Stomach (tissue), 9 donors: ENCODE results near the gene PRDM16. TPM values are rescaled to one million over a fixed set of nuclear protein-coding genes. Genes with fewer than 3 reads are reported as not detected.
A peak's percentile ranks its signal among the peaks of the same experiment; 100 is the strongest.

ENCODE experiments used
- DNase-seq, 2 donors: peaks; one replicate each; pipeline versions ENCODE4 v3.0.0 to v3.0.0-alpha.2; 2013 to 2019
- H3K27ac ChIP-seq, 5 donors: fragments of 200-600 bp in 4 of 5; sonication (generic) in 4 of 5; one replicate each; pipeline ENCODE4 v1.5.1; 2013 to 2019; ENCODE audit warnings: mild to moderate bottlenecking in 1 of 5, moderate library complexity in 1 of 5
- H3K27me3 ChIP-seq, 3 donors: fragments of 200-600 bp; sonication (generic); one replicate each; pipeline ENCODE4 v1.5.1; 2017 to 2019; ENCODE audit warnings: mixed run types in 1 of 3
- H3K36me3 ChIP-seq, 4 donors: fragments of 200-600 bp; sonication (generic); 1 replicate in 3 of 4; 2 replicates in 1 of 4; pipeline ENCODE4 v1.5.1; 2016 to 2019
- H3K4me1 ChIP-seq, 4 donors: fragments of 200-600 bp; sonication (generic); one replicate each; pipeline ENCODE4 v1.5.1; 2016 to 2019
- H3K4me3 ChIP-seq, 4 donors: fragments of 200-600 bp; sonication (generic) in 3 of 4; one replicate each; pipeline ENCODE4 v1.5.1; 2016 to 2019; ENCODE audit warnings: mild to moderate bottlenecking in 1 of 4
- H3K9me3 ChIP-seq, 4 donors: fragments of 200-600 bp; sonication (generic); one replicate each; pipeline ENCODE4 v1.5.1; 2016 to 2019
- EP300 ChIP-seq: sonication (generic); formaldehyde crosslinking; IDR thresholded peaks from one replicate; pipeline ENCODE4 v1.6.1; 2017; ENCODE audit warnings: antibody characterized with exemption
- POLR2A ChIP-seq, 4 donors: fragments of 450-650 bp; IDR thresholded peaks; one replicate each; pipeline ENCODE4 v1.6.1; 2016; ENCODE audit warnings: antibody characterized with exemption in 4 of 4, control low read depth in 2 of 4, mild to moderate bottlenecking in 1 of 4, moderate library complexity in 1 of 4
- POLR2AphosphoS5 ChIP-seq, 3 donors: sonication (generic); formaldehyde crosslinking; IDR thresholded peaks; one replicate each; pipeline ENCODE4 v1.6.1; 2016; ENCODE audit warnings: antibody characterized with exemption in 3 of 3
- WGBS, 5 donors: extraction: QIAGEN DNeasy Blood & Tissue Kit in 3 of 5; methylation state at CpG; one replicate each; pipeline versions ENCODE4 v1.1.5 to v1.1.7; 2013 to 2018; 5-methylcytosine and 5-hydroxymethylcytosine counted together
- intact Hi-C: fragments of 100-400 bp; cut with DNase I; formaldehyde crosslinking; loops from one replicate; pipeline ENCODE4 v1.15.1; 2023; ENCODE audit warnings: low total_unique reads
- polyA plus RNA-seq, 3 donors: library from polyadenylated mRNA; stranded (reverse); fragments of 200-250 nt; gene quantifications; one replicate each; pipeline ENCODE4 v1.2.3, GENCODE V29; 2013
- total RNA-seq, 5 donors: library from RNA; depleted of rRNA; stranded (reverse); fragments of >200 nt; gene quantifications; one replicate each; pipeline versions ENCODE4 v1.1.0 to v1.2.3, GENCODE V29; 2014 to 2016
- TF ChIP-seq, protein P1 (sequence below), 7 experiments: fragments of 450-650 bp in 4 of 7; fragments of 200-600 bp in 3 of 7; sonication (generic) in 3 of 7; IDR thresholded peaks; one replicate each; pipeline ENCODE4 v1.5.1; 2016 to 2019; ENCODE audit warnings: antibody characterized with exemption in 7 of 7, control low read depth in 2 of 7, mild to moderate bottlenecking in 1 of 7
- donor health status: healthy with polysubstance abuse.
- donor health status: Bipolar disorder and iron deficiency.
- donor health status: healthy.

PRDM16 gene
- total and polyA plus RNA-seq, 8 donors: 0.29 to 222 (median 15.8) TPM

DNA sequence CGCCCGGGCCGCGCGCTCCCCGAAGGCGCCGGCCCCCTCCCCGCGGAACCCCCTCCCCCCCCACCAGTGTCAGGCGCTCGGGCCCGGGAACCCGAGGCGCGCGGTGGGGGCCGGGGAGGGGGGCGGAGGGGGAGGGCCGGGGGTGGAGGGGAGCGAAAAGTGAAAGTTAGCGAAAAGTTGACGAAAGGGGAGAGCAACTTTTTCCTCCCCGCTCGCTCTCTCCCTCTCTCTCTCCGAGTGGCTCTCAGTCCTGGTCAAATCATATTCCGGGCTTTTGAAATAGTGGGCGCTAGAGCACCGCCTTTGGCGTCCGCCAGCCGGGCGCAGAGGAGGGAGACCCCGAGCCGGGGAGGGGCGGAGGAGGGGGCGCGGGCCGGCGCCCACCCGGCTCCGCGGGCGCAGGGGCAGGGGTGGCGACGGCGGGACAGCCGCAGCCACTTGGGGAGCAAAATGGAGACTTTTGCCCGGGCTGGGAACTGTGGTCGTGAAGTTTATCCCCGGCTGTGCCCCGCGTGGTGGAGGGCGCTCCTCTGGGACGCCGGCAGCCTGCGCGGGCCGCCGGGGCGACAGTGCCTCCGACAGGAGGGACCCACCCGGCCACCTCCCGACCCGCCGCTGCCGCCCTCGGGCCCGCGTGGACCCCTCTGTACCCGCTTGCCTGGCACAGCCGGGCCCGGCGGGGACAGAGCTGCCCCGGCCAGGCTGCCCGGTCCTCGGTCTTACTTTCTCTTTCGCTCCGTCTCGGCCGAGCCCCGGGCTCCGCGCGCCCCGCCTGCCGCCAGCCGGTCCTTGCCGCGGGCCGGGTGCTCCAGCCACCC, 697 bp downstream of the PRDM16 start:
- TF ChIP-seq, protein P1, sequence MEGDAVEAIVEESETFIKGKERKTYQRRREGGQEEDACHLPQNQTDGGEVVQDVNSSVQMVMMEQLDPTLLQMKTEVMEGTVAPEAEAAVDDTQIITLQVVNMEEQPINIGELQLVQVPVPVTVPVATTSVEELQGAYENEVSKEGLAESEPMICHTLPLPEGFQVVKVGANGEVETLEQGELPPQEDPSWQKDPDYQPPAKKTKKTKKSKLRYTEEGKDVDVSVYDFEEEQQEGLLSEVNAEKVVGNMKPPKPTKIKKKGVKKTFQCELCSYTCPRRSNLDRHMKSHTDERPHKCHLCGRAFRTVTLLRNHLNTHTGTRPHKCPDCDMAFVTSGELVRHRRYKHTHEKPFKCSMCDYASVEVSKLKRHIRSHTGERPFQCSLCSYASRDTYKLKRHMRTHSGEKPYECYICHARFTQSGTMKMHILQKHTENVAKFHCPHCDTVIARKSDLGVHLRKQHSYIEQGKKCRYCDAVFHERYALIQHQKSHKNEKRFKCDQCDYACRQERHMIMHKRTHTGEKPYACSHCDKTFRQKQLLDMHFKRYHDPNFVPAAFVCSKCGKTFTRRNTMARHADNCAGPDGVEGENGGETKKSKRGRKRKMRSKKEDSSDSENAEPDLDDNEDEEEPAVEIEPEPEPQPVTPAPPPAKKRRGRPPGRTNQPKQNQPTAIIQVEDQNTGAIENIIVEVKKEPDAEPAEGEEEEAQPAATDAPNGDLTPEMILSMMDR (IDR thresholded peaks at IDR 0.05): peak in 2 of 7 experiments; percentile 12 to 21
- TF ChIP-seq EP300 (no peak), POLR2AphosphoS5 (IDR thresholded peaks at IDR 0.05) (peak in 1 of 3 donors; percentile 31)
- peak in 1 of 2 donors; percentile 90 for DNase-seq
- H3K36me3 ChIP-seq: no peaks in the 10 kb centered on the region
- peak overlapping the region; percentile 93 to 97 (median 96) for H3K27ac ChIP-seq
- peak overlapping the region; percentile 64 to 93 (median 84) for H3K4me3 ChIP-seq
- H3K27me3 ChIP-seq: peaks cover 23 to 95% (median 56%) of the 10 kb centered on the region in 3 donors
- WGBS, 5 donors: 0 to 1% (median 0%) methylated on average over 23 to 91 of the region's 91 CpGs
- H3K9me3 ChIP-seq: no peaks in the 10 kb centered on the region
- H3K4me1 ChIP-seq: peaks cover 39 to 79% (median 69%) of the 10 kb centered on the region in 4 donors
- intact Hi-C loops: no loop called here

GRCh38 chr1:3070309-3070643, 1.3 kb downstream of the PRDM16 start:
- intact Hi-C loops: no loop called here
- TF ChIP-seq EP300: no peak
- TF ChIP-seq POLR2A (IDR thresholded peaks at IDR 0.05): no peak
- TF ChIP-seq, protein P1 (IDR thresholded peaks at IDR 0.05): no peak
- no peak for TF ChIP-seq POLR2AphosphoS5 (IDR thresholded peaks at IDR 0.05)
- WGBS, 5 donors: 0 to 3% (median 0%) methylated on average over 21 to 57 of the region's 57 CpGs; no CpG with 5 or more reads in 1 of the 5 donors
- Histone ChIP-seq H3K27me3 (peaks cover 20 to 95% (median 56%) of the 10 kb centered on the region in 3 donors), H3K4me1 (peaks cover 45 to 79% (median 67%) of the 10 kb centered on the region in 4 donors), H3K27ac (peak overlapping the region; percentile 93 to 97 (median 96)), H3K9me3 (no peaks in the 10 kb centered on the region), H3K4me3 (peak overlapping the region; percentile 64 to 93 (median 84)), H3K36me3 (no peaks in the 10 kb centered on the region)
- DNase-seq: no peak

DNA sequence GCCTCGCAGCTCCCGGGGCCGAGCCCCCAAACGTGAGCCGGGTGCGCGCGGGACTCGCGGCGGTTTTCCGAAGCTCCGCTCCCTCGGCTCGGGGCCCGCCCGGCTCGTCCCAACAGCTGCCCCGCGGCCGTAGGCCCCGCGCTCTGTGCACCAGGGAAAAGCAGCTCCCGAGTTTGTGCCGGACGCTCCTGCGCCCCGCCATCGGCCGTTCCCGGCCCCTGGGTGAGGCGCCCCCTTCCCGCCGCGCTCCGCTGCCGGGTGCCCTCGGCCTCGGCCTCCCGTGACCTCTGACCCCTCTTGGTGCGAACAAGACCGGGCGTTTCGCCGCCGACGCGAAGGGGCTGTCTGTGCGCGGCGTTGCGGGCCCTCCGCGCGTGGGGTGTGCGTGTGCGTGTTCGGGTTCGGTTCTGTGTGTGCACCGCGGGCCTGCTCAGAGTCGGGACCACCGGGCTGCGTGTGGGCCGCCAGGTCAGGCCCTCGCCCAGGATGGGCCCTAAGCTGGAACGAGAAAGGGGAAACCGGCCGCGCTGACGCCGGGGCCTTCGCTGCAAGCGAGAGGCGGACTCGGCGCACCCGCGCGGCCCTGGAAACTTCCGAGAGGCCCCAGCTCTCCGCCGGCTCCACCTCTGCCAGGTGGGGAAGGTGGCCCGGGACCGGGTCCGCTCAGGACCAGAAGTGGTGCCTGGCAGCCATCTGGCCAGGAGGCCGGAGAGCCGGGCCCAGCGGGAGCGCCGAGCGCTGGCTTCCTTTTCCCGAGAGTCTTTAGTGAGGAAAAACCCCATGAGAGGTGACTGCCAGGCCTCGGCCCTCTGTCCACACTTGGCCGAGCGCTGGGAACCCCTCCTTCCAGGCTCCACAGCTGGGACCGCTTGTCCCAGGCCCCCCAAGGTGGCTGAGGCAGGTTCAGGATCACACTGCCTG, 1.9 kb downstream of the PRDM16 start:
- no peak for DNase-seq
- TF ChIP-seq POLR2AphosphoS5 (IDR thresholded peaks at IDR 0.05) (no peak), POLR2A (IDR thresholded peaks at IDR 0.05) (no peak), EP300 (no peak)
- TF ChIP-seq, protein P1 (IDR thresholded peaks at IDR 0.05): no peak
- peaks cover 20 to 95% (median 55%) of the 10 kb centered on the region in 3 donors for H3K27me3 ChIP-seq
- H3K36me3 ChIP-seq: no peaks in the 10 kb centered on the region
- H3K4me3 ChIP-seq: peak overlapping the region; percentile 64 to 93 (median 84)
- intact Hi-C loops: no loop called here
- H3K4me1 ChIP-seq: peaks cover 47 to 80% (median 67%) of the 10 kb centered on the region in 4 donors
- 3 to 23% (median 11%) methylated on average over 32 to 97 of the region's 97 CpGs for WGBS, 5 donors
- H3K27ac ChIP-seq: peak overlapping the region; percentile 93 to 97 (median 94)
- H3K9me3 ChIP-seq: no peaks in the 10 kb centered on the region
